HepG2 (cell line): ENCODE data around the gene TRPV4. TPM values are rescaled to one million over a fixed set of nuclear protein-coding genes. Genes with fewer than 3 reads are reported as not detected.

Source experiments
- HES4 ChIP-seq: sonication (generic); formaldehyde crosslinking; IDR thresholded peaks from 2 replicates; pipeline ENCODE4 v1.9.0; 2021; ENCODE audit warnings: mild to moderate bottlenecking, missing genetic modification reagents, borderline replicate concordance
- KLF13 ChIP-seq: sonication (generic); formaldehyde crosslinking; IDR thresholded peaks from 2 replicates; pipeline ENCODE4 v1.4.0; 2020; ENCODE audit warnings: mild to moderate bottlenecking, missing genetic modification reagents
- MED13 ChIP-seq: sonication (generic); formaldehyde crosslinking; IDR thresholded peaks from 2 replicates; pipeline ENCODE4 v1.5.0; 2020; ENCODE audit warnings: missing genetic modification reagents
- NONO ChIP-seq, 2 experiments: fragments of 450-650 bp in 1 of 2; sonication (generic) in 1 of 2; formaldehyde crosslinking in 1 of 2; IDR thresholded peaks in 1 of 2; conservative IDR thresholded peaks in 1 of 2; 2 replicates each; pipeline versions ENCODE4 v1.6.1 to v1.8.0; 2017 to 2022; ENCODE audit warnings: mild to moderate bottlenecking in 1 of 2, missing genetic modification reagents in 1 of 2, moderate library complexity in 1 of 2
- SUZ12 ChIP-seq: fragments of 150-350 bp; IDR thresholded peaks from 2 replicates; pipeline ENCODE4 v1.6.1; 2014; ENCODE audit warnings: low read depth, low read length
- ZBTB21 ChIP-seq: sonication (generic); formaldehyde crosslinking; IDR thresholded peaks from 2 replicates; pipeline ENCODE4 v1.4.0; 2020; ENCODE audit warnings: missing genetic modification reagents
- ZNF766 ChIP-seq: sonication (generic); formaldehyde crosslinking; IDR thresholded peaks from 2 replicates; pipeline ENCODE4 v1.5.0; 2020; ENCODE audit warnings: missing genetic modification reagents, borderline replicate concordance
- polyA plus RNA-seq, 8 experiments: library from polyadenylated mRNA; depleted of rRNA in 3 of 8; stranded (reverse) in 7 of 8; unstranded in 1 of 8; fragments of >200 nt; fragmentation: Illumina TruSeq in 4 of 8; extraction: Trizol in 4 of 8; gene quantifications; 2 replicates each; pipeline versions ENCODE4 v1.2.1 to v1.2.3, GENCODE V29; 2011 to 2016; ENCODE audit warnings: low read depth in 4 of 8, missing spikeins in 1 of 8, mixed read lengths in 1 of 8; ENCODE audit not compliant: insufficient read depth in 1 of 8
- total RNA-seq, 5 experiments: library from RNA; depleted of rRNA; stranded (reverse); fragments of >200 nt; fragmentation: Illumina TruSeq; extraction: Trizol; gene quantifications; 2 replicates each; pipeline ENCODE4 v1.2.3, GENCODE V29; 2016; ENCODE audit warnings: low read depth in 1 of 5
- TF ChIP-seq, protein P1 (sequence below): IDR thresholded peaks from 2 replicates; pipeline ENCODE4 v1.6.1; 2018; ENCODE audit warnings: missing genetic modification reagents, mild to moderate bottlenecking, missing compliant biosample characterization
- TF ChIP-seq, protein P2 (sequence below), 2 experiments: sonication (generic) in 1 of 2; formaldehyde crosslinking in 1 of 2; IDR thresholded peaks; 2 replicates each; pipeline versions ENCODE4 v1.4.0 to v1.6.1; 2018 to 2020; ENCODE audit warnings: missing genetic modification reagents in 2 of 2, borderline replicate concordance in 1 of 2, low read depth in 1 of 2, mild to moderate bottlenecking in 1 of 2, missing biosample characterization in 1 of 2
- TF ChIP-seq, protein P3 (sequence below): sonication (generic); formaldehyde crosslinking; IDR thresholded peaks from 2 replicates; pipeline ENCODE4 v1.4.0; 2020; ENCODE audit warnings: low read depth, missing genetic modification reagents

The TRPV4 gene
- total and polyA plus RNA-seq, 2 of the 13 experiments (the other 11 are each of a cell fraction or from before 2014, with no cell fraction given): 0.66 to 4.7 TPM

DNA sequence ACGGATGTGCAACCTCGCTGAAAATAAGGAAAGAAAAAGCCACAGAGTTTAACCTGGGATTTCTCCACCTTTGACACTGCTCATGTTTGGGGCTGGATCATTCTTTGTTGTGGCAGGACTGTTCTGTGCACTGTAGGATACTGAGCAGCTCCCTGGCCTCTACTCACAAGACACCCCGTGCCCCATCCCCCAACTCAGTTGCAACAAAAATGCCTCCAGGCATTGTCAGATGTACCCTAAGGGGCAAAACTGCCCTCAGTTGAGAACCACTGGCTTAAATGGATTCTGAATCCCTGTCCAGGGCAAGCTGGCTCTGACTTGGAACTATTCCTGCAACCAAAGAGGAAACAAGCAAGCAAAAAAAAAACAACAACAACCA is 45.0 kb upstream of the TRPV4 start (continued):
- TF ChIP-seq, protein P1, sequence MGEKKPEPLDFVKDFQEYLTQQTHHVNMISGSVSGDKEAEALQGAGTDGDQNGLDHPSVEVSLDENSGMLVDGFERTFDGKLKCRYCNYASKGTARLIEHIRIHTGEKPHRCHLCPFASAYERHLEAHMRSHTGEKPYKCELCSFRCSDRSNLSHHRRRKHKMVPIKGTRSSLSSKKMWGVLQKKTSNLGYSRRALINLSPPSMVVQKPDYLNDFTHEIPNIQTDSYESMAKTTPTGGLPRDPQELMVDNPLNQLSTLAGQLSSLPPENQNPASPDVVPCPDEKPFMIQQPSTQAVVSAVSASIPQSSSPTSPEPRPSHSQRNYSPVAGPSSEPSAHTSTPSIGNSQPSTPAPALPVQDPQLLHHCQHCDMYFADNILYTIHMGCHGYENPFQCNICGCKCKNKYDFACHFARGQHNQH (CRISPR knock-in tag): no peak
- TF ChIP-seq, protein P2, sequence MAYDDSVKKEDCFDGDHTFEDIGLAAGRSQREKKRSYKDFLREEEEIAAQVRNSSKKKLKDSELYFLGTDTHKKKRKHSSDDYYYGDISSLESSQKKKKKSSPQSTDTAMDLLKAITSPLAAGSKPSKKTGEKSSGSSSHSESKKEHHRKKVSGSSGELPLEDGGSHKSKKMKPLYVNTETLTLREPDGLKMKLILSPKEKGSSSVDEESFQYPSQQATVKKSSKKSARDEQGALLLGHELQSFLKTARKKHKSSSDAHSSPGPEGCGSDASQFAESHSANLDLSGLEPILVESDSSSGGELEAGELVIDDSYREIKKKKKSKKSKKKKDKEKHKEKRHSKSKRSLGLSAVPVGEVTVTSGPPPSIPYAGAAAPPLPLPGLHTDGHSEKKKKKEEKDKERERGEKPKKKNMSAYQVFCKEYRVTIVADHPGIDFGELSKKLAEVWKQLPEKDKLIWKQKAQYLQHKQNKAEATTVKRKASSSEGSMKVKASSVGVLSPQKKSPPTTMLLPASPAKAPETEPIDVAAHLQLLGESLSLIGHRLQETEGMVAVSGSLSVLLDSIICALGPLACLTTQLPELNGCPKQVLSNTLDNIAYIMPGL (CRISPR knock-in tag; IDR thresholded peaks at IDR 0.05; ENCODE audit: borderline replicate concordance in 1 of 2, low read depth in 1 of 2): no peak
- no peak for TF ChIP-seq ZNF766
- TF ChIP-seq SUZ12: no peak
- TF ChIP-seq ZBTB21 (CRISPR knock-in tag): no peak
- TF ChIP-seq KLF13: no peak
- no peak for TF ChIP-seq MED13 (CRISPR knock-in tag)
- TF ChIP-seq, protein P3, sequence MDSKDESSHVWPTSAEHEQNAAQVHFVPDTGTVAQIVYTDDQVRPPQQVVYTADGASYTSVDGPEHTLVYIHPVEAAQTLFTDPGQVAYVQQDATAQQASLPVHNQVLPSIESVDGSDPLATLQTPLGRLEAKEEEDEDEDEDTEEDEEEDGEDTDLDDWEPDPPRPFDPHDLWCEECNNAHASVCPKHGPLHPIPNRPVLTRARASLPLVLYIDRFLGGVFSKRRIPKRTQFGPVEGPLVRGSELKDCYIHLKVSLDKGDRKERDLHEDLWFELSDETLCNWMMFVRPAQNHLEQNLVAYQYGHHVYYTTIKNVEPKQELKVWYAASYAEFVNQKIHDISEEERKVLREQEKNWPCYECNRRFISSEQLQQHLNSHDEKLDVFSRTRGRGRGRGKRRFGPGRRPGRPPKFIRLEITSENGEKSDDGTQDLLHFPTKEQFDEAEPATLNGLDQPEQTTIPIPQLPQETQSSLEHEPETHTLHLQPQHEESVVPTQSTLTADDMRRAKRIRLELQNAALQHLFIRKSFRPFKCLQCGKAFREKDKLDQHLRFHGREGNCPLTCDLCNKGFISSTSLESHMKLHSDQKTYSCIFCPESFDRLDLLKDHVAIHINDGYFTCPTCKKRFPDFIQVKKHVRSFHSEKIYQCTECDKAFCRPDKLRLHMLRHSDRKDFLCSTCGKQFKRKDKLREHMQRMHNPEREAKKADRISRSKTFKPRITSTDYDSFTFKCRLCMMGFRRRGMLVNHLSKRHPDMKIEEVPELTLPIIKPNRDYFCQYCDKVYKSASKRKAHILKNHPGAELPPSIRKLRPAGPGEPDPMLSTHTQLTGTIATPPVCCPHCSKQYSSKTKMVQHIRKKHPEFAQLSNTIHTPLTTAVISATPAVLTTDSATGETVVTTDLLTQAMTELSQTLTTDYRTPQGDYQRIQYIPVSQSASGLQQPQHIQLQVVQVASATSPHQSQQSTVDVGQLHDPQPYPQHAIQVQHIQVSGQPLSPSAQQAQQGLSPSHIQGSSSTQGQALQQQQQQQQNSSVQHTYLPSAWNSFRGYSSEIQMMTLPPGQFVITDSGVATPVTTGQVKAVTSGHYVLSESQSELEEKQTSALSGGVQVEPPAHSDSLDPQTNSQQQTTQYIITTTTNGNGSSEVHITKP (CRISPR knock-in tag): no peak
- TF ChIP-seq HES4 (CRISPR knock-in tag): no peak
- no peak for TF ChIP-seq NONO (IDR thresholded peaks at IDR 0.05)
- no peak for TF ChIP-seq NONO (CRISPR knock-in tag; conservative IDR thresholded peaks at IDR 0.05)
- TF ChIP-seq, all 625 proteins: peak for 0
